Peyer's patch (tissue), 4 donors: Measurements from ENCODE around the gene RAI14. TPM values are rescaled to one million over a fixed set of nuclear protein-coding genes. Genes with fewer than 3 reads are reported as not detected.
A peak's percentile ranks its signal among the peaks of the same experiment; 100 is the strongest.

Experiments used
- DNase-seq, 3 donors: peaks; one replicate each; pipeline ENCODE4 v3.0.0-alpha.2; 2017 to 2019
- H3K27ac ChIP-seq, 4 donors: fragments of 200-600 bp; sonication (generic); one replicate each; pipeline ENCODE4 v1.5.1; 2016 to 2019
- H3K27me3 ChIP-seq, 2 donors: fragments of 200-600 bp; sonication (generic); one replicate each; pipeline ENCODE4 v1.5.1; 2019
- H3K36me3 ChIP-seq, 3 donors: fragments of 200-600 bp; sonication (generic); one replicate each; pipeline ENCODE4 v1.5.1; 2016 to 2019
- H3K4me1 ChIP-seq, 4 donors: fragments of 200-600 bp; sonication (generic); one replicate each; pipeline ENCODE4 v1.5.1; 2016 to 2019
- H3K4me3 ChIP-seq, 4 donors: fragments of 200-600 bp; sonication (generic); 1 replicate in 3 of 4; 2 replicates in 1 of 4; pipeline ENCODE4 v1.5.1; 2016 to 2019; ENCODE audit warnings: mild to moderate bottlenecking in 1 of 4
- H3K9me3 ChIP-seq, 4 donors: fragments of 200-600 bp; sonication (generic); one replicate each; pipeline ENCODE4 v1.5.1; 2016 to 2019; ENCODE audit warnings: mild to moderate bottlenecking in 1 of 4
- POLR2A ChIP-seq, 2 donors: fragments of 450-650 bp; IDR thresholded peaks; one replicate each; pipeline ENCODE4 v1.5.1; 2017; ENCODE audit warnings: antibody characterized with exemption in 2 of 2, mild to moderate bottlenecking in 2 of 2, moderate library complexity in 2 of 2
- total RNA-seq, 4 donors: library from RNA; depleted of rRNA; stranded (reverse); fragments of >200 nt; gene quantifications; one replicate each; pipeline ENCODE4 v1.1.0, GENCODE V29; 2016
- TF ChIP-seq, protein P1 (sequence below), 6 experiments: fragments of 450-650 bp in 4 of 6; fragments of 200-600 bp in 2 of 6; sonication (generic) in 1 of 6; IDR thresholded peaks; one replicate each; pipeline ENCODE4 v1.5.1; 2017 to 2019; ENCODE audit warnings: antibody characterized with exemption in 6 of 6, mild to moderate bottlenecking in 3 of 6, moderate library complexity in 1 of 6

The RAI14 gene
- total RNA-seq, 4 donors from 2014 or later: 5.0 to 182 (median 6.4) TPM

DNA sequence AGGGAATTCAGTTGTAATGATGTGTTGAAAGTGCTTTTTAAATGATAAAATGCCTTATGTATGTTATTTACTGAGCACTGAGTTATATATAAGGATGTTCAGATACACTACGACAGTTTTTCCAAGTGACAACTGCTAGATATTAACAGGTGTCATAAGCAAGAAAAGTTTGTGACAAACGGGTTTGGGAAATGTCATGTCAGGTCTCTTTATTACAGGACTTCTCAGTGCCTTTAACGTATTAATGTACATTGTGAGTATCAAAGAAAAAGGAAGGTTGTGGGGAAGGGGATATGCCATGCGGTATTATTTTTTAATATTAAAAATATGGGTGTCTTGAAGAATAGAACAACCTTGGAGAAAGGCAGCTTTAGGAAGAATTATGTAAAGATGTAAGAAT lies 56.4 kb downstream of the RAI14 start:
- H3K27ac ChIP-seq: no peak overlapping the region
- H3K27me3 ChIP-seq: no peaks in the 10 kb centered on the region
- no peak overlapping the region for H3K4me3 ChIP-seq
- no peak for DNase-seq
- no peaks in the 10 kb centered on the region for H3K9me3 ChIP-seq
- no peaks in the 10 kb centered on the region for H3K4me1 ChIP-seq
- no peaks in the 10 kb centered on the region for H3K36me3 ChIP-seq
- TF ChIP-seq, protein P1, sequence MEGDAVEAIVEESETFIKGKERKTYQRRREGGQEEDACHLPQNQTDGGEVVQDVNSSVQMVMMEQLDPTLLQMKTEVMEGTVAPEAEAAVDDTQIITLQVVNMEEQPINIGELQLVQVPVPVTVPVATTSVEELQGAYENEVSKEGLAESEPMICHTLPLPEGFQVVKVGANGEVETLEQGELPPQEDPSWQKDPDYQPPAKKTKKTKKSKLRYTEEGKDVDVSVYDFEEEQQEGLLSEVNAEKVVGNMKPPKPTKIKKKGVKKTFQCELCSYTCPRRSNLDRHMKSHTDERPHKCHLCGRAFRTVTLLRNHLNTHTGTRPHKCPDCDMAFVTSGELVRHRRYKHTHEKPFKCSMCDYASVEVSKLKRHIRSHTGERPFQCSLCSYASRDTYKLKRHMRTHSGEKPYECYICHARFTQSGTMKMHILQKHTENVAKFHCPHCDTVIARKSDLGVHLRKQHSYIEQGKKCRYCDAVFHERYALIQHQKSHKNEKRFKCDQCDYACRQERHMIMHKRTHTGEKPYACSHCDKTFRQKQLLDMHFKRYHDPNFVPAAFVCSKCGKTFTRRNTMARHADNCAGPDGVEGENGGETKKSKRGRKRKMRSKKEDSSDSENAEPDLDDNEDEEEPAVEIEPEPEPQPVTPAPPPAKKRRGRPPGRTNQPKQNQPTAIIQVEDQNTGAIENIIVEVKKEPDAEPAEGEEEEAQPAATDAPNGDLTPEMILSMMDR (IDR thresholded peaks at IDR 0.05): no peak
- TF ChIP-seq POLR2A (IDR thresholded peaks at IDR 0.05): no peak

DNA sequence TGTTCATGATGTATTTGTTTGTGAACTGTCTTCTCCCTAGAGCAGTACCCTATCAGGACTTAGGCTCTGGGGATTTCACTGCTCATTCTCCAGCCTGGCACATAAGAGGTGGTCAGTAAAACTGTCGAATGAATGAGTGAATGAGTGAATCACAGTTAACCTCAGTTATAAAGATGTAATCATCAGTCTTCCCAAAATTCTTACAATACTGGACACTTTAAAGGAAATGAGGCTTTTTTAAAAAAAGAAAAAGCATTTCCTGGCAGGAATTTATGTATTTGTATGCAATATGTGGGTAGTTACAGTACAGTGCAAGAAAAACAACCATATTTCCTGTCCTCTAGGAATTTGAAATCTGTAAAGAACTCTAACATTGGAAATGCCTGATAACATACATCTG lies 59.6 kb downstream of the RAI14 start:
- no peak overlapping the region for H3K4me3 ChIP-seq
- no peaks in the 10 kb centered on the region for H3K4me1 ChIP-seq
- DNase-seq: no peak
- no peaks in the 10 kb centered on the region for H3K36me3 ChIP-seq
- no peaks in the 10 kb centered on the region for H3K9me3 ChIP-seq
- H3K27me3 ChIP-seq: no peaks in the 10 kb centered on the region
- TF ChIP-seq, protein P1 (IDR thresholded peaks at IDR 0.05): no peak
- no peak for TF ChIP-seq POLR2A (IDR thresholded peaks at IDR 0.05)
- no peak overlapping the region for H3K27ac ChIP-seq

DNA sequence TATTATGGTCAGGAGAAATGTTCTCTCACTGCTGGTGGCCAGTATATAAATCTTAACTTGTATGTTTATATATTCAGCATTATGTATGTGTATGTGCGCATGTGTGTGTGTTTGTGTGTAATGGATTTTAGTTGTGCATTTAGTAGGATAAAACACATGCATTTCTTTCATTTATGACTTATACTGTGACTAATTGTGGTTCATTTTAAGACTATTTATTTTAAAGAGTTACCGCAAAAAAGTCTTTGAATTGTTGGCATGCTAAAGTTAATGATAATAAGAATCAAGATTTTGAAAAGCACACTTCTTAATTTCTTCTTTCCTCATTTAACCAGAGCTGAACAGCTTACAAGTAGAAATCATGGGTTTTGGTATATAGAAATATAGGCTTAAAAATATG lies 60.9 kb downstream of the RAI14 start:
- H3K4me1 ChIP-seq: no peaks in the 10 kb centered on the region
- H3K27me3 ChIP-seq: no peaks in the 10 kb centered on the region
- TF ChIP-seq, protein P1 (IDR thresholded peaks at IDR 0.05): no peak
- TF ChIP-seq POLR2A (IDR thresholded peaks at IDR 0.05): no peak
- DNase-seq: no peak
- H3K36me3 ChIP-seq: no peaks in the 10 kb centered on the region
- H3K27ac ChIP-seq: no peak overlapping the region
- H3K4me3 ChIP-seq: no peak overlapping the region
- no peaks in the 10 kb centered on the region for H3K9me3 ChIP-seq

DNA sequence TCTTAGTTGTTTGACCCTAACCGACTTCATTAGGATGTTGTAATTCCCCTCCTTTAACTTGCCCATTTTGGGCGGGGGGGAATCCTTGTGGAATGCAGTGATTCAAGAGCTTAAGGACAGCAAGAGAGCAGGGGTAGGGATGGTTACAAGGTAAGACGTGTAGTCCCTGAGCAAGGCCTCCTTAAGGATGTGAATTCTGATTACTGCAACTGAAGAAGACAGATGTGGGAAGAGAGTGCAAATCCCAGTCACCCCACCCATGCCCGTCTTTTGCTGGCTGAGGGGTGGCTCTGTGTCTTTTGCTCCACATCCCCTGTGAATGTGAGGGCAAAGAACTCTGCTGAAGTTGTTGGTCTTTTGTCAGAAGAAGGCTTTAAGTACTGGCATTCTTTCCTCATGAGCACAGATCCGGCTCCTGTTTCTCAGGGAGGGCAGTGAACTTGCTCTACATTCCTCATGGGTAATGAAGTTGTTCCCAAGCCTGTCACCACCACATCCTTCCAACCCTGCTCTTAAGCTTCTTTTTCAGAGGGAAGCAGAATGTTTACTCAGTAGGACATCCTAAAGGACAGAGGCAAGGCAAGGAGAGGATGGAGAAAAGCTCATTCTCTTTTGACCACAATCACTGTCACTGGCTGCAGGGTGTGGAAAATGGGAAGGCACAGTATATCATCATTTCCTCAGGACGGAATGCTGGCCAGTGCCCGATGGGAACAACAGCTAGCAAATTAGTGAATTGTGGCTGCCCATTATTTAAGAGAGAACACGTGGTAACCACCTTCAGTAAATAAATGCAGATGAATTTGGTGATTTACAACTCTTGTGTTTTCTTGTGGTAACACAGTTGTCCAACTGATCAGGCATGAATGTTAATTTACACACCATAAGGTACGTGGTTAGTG lies 61.5 kb downstream of the RAI14 start:
- TF ChIP-seq POLR2A (IDR thresholded peaks at IDR 0.05): no peak
- TF ChIP-seq, protein P1 (IDR thresholded peaks at IDR 0.05): no peak
- no peaks in the 10 kb centered on the region for H3K4me1 ChIP-seq
- H3K27me3 ChIP-seq: no peaks in the 10 kb centered on the region
- H3K9me3 ChIP-seq: no peaks in the 10 kb centered on the region
- no peak overlapping the region for H3K4me3 ChIP-seq
- H3K36me3 ChIP-seq: no peaks in the 10 kb centered on the region
- peak overlapping the region in 1 of 4 donors; percentile 41 for H3K27ac ChIP-seq
- DNase-seq: no peak

DNA sequence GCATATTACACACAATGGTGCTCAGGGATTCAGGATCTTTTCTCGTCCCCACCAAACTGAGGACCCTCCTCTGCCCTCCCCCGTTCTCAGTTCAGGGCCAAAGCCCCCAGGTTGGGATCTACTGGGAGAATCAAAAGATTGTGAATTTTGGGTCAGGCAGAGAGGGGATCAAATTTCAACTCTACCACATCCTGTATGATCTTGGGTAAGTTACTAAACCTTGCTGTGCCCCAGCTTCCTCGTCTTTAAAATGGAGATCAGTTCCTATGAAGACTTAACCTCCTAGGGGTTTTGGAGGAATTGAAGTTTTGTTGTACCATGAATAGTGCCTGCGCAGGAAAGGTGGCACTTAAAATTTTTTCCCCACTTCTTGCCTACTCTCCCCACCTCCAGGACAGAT lies 62.4 kb downstream of the RAI14 start:
- Histone ChIP-seq H3K27me3 (no peaks in the 10 kb centered on the region), H3K9me3 (no peaks in the 10 kb centered on the region), H3K4me3 (no peak overlapping the region), H3K4me1 (no peaks in the 10 kb centered on the region), H3K36me3 (no peaks in the 10 kb centered on the region), H3K27ac (no peak overlapping the region)
- DNase-seq: no peak
- TF ChIP-seq POLR2A (IDR thresholded peaks at IDR 0.05): no peak
- TF ChIP-seq, protein P1 (IDR thresholded peaks at IDR 0.05): no peak
